ENCODE measurements around the gene CYP4F8.

The CYP4F8 gene

GRCh38 chr19:15656467-15656866 lies 41.4 kb downstream of the CYP4F8 start:
- TF ChIP-seq MYC (IDR thresholded peaks at IDR 0.05; ENCODE audit: low read depth, low read length): no peak
- no peak for TF ChIP-seq MAX (IDR thresholded peaks at IDR 0.05; ENCODE audit: low read depth, low read length)
- no peak for TF ChIP-seq POLR2A (IDR thresholded peaks at IDR 0.05; ENCODE audit: extremely low read depth, insufficient read length)
- no peak for TF ChIP-seq CTCF (IDR thresholded peaks at IDR 0.05; ENCODE audit: low read depth, low read length)
- no peak for DNase-seq (ENCODE audit: low read depth)
- H3K4me3 ChIP-seq (ENCODE audit: low read depth, low read length): no peak overlapping the region

- DNase-seq (ENCODE audit: low read depth): no peak
- no peak overlapping the region for H3K4me3 ChIP-seq (ENCODE audit: low read depth, low read length)
- TF ChIP-seq CTCF (IDR thresholded peaks at IDR 0.05; ENCODE audit: low read depth, low read length) (no peak), MAX (IDR thresholded peaks at IDR 0.05; ENCODE audit: low read depth, low read length) (no peak), MYC (IDR thresholded peaks at IDR 0.05; ENCODE audit: low read depth, low read length) (no peak), POLR2A (IDR thresholded peaks at IDR 0.05; ENCODE audit: extremely low read depth, insufficient read length) (no peak)
These were observed 48.2 kb downstream of the CYP4F8 start for GRCh38 chr19:15663247-15663646.

GRCh38 chr19:15666186-15666585 lies 51.2 kb downstream of the CYP4F8 start:
- no peak for TF ChIP-seq CTCF (IDR thresholded peaks at IDR 0.05; ENCODE audit: low read depth, low read length)
- no peak for TF ChIP-seq MYC (IDR thresholded peaks at IDR 0.05; ENCODE audit: low read depth, low read length)
- no peak overlapping the region for H3K4me3 ChIP-seq (ENCODE audit: low read depth, low read length)
- DNase-seq (ENCODE audit: low read depth): no peak

GRCh38 chr19:15666883-15667282 lies 51.9 kb downstream of the CYP4F8 start:
- no peak for TF ChIP-seq MYC (IDR thresholded peaks at IDR 0.05; ENCODE audit: low read depth, low read length)
- TF ChIP-seq CTCF (IDR thresholded peaks at IDR 0.05; ENCODE audit: low read depth, low read length): no peak
- no peak for TF ChIP-seq MAX (IDR thresholded peaks at IDR 0.05; ENCODE audit: low read depth, low read length)
- no peak overlapping the region for H3K4me3 ChIP-seq (ENCODE audit: low read depth, low read length)
- DNase-seq (ENCODE audit: low read depth): no peak

- TF ChIP-seq POLR2A (IDR thresholded peaks at IDR 0.05; ENCODE audit: extremely low read depth, insufficient read length) (no peak), CTCF (IDR thresholded peaks at IDR 0.05; ENCODE audit: low read depth, low read length) (no peak), MAX (IDR thresholded peaks at IDR 0.05; ENCODE audit: low read depth, low read length) (no peak), MYC (IDR thresholded peaks at IDR 0.05; ENCODE audit: low read depth, low read length) (no peak)
- DNase-seq (ENCODE audit: low read depth): no peak
- no peak overlapping the region for H3K4me3 ChIP-seq (ENCODE audit: low read depth, low read length)
These were observed 54.4 kb downstream of the CYP4F8 start for GRCh38 chr19:15669440-15669839.

GRCh38 chr19:15669891-15670290 lies 54.9 kb downstream of the CYP4F8 start:
- H3K4me3 ChIP-seq (ENCODE audit: low read depth, low read length): no peak overlapping the region
- TF ChIP-seq MYC (IDR thresholded peaks at IDR 0.05; ENCODE audit: low read depth, low read length) (no peak), MAX (IDR thresholded peaks at IDR 0.05; ENCODE audit: low read depth, low read length) (no peak), POLR2A (IDR thresholded peaks at IDR 0.05; ENCODE audit: extremely low read depth, insufficient read length) (no peak), CTCF (IDR thresholded peaks at IDR 0.05; ENCODE audit: low read depth, low read length) (no peak)
- no peak for DNase-seq (ENCODE audit: low read depth)
